NCI-H2171 (cell line): ENCODE results near the gene KAT8.

Source experiments
- DNase-seq: peaks from one replicate; lab custom pipeline; 2025; lab: John Stamatoyannopoulos, UW

The KAT8 gene

GRCh38 chr16:31108035-31108793 lies 9.2 kb upstream of the KAT8 start, which contains the start of gene BCKDK:
BCKDK (plus strand) TSS chr16:31108386; CDS start chr16:31109224, 838 bp downstream.
- DNase-seq: peak; percentile 55

- DNase-seq: no peak
These were observed 8.5 kb upstream of the KAT8 start for GRCh38 chr16:31108794-31109558.

GRCh38 chr16:31109622-31110021 lies 7.8 kb upstream of the KAT8 start:
- DNase-seq: no peak

GRCh38 chr16:31110106-31111034 lies 7.1 kb upstream of the KAT8 start:
- no peak for DNase-seq

- DNase-seq: no peak
These were observed 5.5 kb upstream of the KAT8 start for GRCh38 chr16:31111881-31112466.

- no peak for DNase-seq
These were observed 4.8 kb upstream of the KAT8 start for GRCh38 chr16:31112711-31113110.

- no peak for DNase-seq
These were observed 4.0 kb upstream of the KAT8 start for GRCh38 chr16:31113121-31114120.

GRCh38 chr16:31114468-31114867 lies 3.0 kb upstream of the KAT8 start:
- DNase-seq: no peak

GRCh38 chr16:31118223-31119155 lies 1.0 kb downstream of the KAT8 start:
- DNase-seq: no peak

- DNase-seq: no peak
These were observed 2.7 kb downstream of the KAT8 start for GRCh38 chr16:31120129-31120528.

- no peak for DNase-seq
These were observed 8.4 kb downstream of the KAT8 start for GRCh38 chr16:31125844-31126243.

GRCh38 chr16:31127182-31127581 lies 9.7 kb downstream of the KAT8 start:
- no peak for DNase-seq

- DNase-seq: no peak
These were observed 11.5 kb downstream of the KAT8 start for GRCh38 chr16:31128711-31129567.

GRCh38 chr16:31129568-31130335 lies 12.3 kb downstream of the KAT8 start:
- no peak for DNase-seq

- no peak for DNase-seq
These were observed 12.9 kb downstream of the KAT8 start for GRCh38 chr16:31130336-31130891.

GRCh38 chr16:31130899-31131298 lies 13.4 kb downstream of the KAT8 start:
- no peak for DNase-seq

GRCh38 chr16:31131416-31131815 lies 14.0 kb downstream of the KAT8 start:
- no peak for DNase-seq
